Erythroblast (primary cell): ENCODE data around the gene FNDC3B.

ENCODE experiments used
- GATA1 ChIP-seq: IDR thresholded peaks from 2 replicates; pipeline ENCODE4 v1.6.1; 2011; ENCODE audit warnings: low read depth, mild to moderate bottlenecking, control low read depth, low read length, moderate library complexity
- POLR2A ChIP-seq: IDR thresholded peaks from 2 replicates; pipeline ENCODE4 v1.6.1; 2011; ENCODE audit warnings: mild to moderate bottlenecking, low read length

GRCh38 chr3:172104471-172105072 lies 65.2 kb downstream of the FNDC3B start:
- TF ChIP-seq POLR2A = no peak
- no peak for TF ChIP-seq GATA1
